Type B pancreatic cell (in vitro differentiated cells): ENCODE data around the gene ABHD2. TPM values are rescaled to one million over a fixed set of nuclear protein-coding genes. Genes with fewer than 3 reads are reported as not detected.

ENCODE experiments used
- DNase-seq: peaks from one replicate; pipeline ENCODE4 v3.0.0; 2021; ENCODE audit warnings: mixed read lengths; ENCODE audit not compliant: unreplicated experiment; ENCODE audit errors: extremely low spot score
- H3K27ac Mint-ChIP-seq: 2 replicates; pipeline ENCODE4 v1.8.0; 2021; ENCODE audit warnings: mild to moderate bottlenecking, mixed read lengths
- H3K27me3 Mint-ChIP-seq: 2 replicates; pipeline ENCODE4 v1.8.0; 2021; ENCODE audit warnings: mixed read lengths
- H3K36me3 Mint-ChIP-seq: 2 replicates; pipeline ENCODE4 v1.8.0; 2021; ENCODE audit warnings: mixed read lengths
- H3K4me1 Mint-ChIP-seq: one replicate; pipeline ENCODE4 v1.8.0; 2021; ENCODE audit warnings: mixed read lengths; ENCODE audit not compliant: unreplicated experiment
- H3K4me3 Mint-ChIP-seq: 2 replicates; pipeline ENCODE4 v1.8.0; 2021; ENCODE audit warnings: mild to moderate bottlenecking, mixed read lengths
- H3K9me3 Mint-ChIP-seq: 2 replicates; pipeline ENCODE4 v1.8.0; 2021; ENCODE audit warnings: mixed read lengths
- CTCF ChIP-seq: fragments of 200-600 bp; sonication (generic); conservative IDR thresholded peaks from 2 replicates; pipeline ENCODE4 v1.5.0; 2021; ENCODE audit warnings: antibody characterized with exemption, mild to moderate bottlenecking
- total RNA-seq: library from RNA; stranded (reverse); gene quantifications from 2 replicates; pipeline ENCODE4 v1.2.1, GENCODE V29; 2021; ENCODE audit warnings: low replicate concordance

ABHD2 gene
- total RNA-seq, 1 donor from 2014 or later, result 55.4 TPM

- no peak for TF ChIP-seq CTCF
- H3K27ac Mint-ChIP-seq, result peak overlapping the region; percentile 41
- H3K27me3 Mint-ChIP-seq, result no peaks in the 10 kb centered on the region
- H3K4me3 Mint-ChIP-seq, result no peak overlapping the region
- H3K9me3 Mint-ChIP-seq, result no peaks in the 10 kb centered on the region
- H3K36me3 Mint-ChIP-seq, result peaks cover 16% of the 10 kb centered on the region
- peaks cover 24% of the 10 kb centered on the region for H3K4me1 Mint-ChIP-seq
- DNase-seq, result no peak
Observed at GRCh38 chr15:89195836-89196235, 107.6 kb downstream of the ABHD2 start.

- no peak for DNase-seq
- Mint-ChIP-seq H3K27ac (peak overlapping the region; percentile 41), H3K36me3 (peaks cover 17% of the 10 kb centered on the region), H3K4me1 (peaks cover 24% of the 10 kb centered on the region), H3K27me3 (no peaks in the 10 kb centered on the region), H3K9me3 (no peaks in the 10 kb centered on the region), H3K4me3 (no peak overlapping the region)
- TF ChIP-seq CTCF, result no peak
Observed at GRCh38 chr15:89196241-89196640, 108.0 kb downstream of the ABHD2 start.

GRCh38 chr15:89196994-89197393, 108.7 kb downstream of the ABHD2 start:
- TF ChIP-seq CTCF, result no peak
- H3K4me3 Mint-ChIP-seq, result peak overlapping the region; percentile 42
- H3K4me1 Mint-ChIP-seq, result peaks cover 24% of the 10 kb centered on the region

GRCh38 chr15:89197503-89197971, 109.3 kb downstream of the ABHD2 start:
- Mint-ChIP-seq H3K9me3 (no peaks in the 10 kb centered on the region), H3K36me3 (peaks cover 19% of the 10 kb centered on the region), H3K4me3 (peak overlapping the region; percentile 42), H3K27me3 (no peaks in the 10 kb centered on the region), H3K4me1 (peaks cover 24% of the 10 kb centered on the region), H3K27ac (peak overlapping the region; percentile 79)
- TF ChIP-seq CTCF, result no peak
- DNase-seq, result no peak

More at GRCh38 chr15:89196994-89197393, 108.7 kb downstream of the ABHD2 start:
- Mint-ChIP-seq H3K27ac (peak overlapping the region; percentile 79), H3K9me3 (no peaks in the 10 kb centered on the region), H3K36me3 (peaks cover 19% of the 10 kb centered on the region), H3K27me3 (no peaks in the 10 kb centered on the region)
- no peak for DNase-seq

GRCh38 chr15:89198196-89198595, 109.9 kb downstream of the ABHD2 start:
- H3K4me3 Mint-ChIP-seq, result no peak overlapping the region
- peaks cover 24% of the 10 kb centered on the region for H3K4me1 Mint-ChIP-seq

More at GRCh38 chr15:89198196-89198595, 109.9 kb downstream of the ABHD2 start:
- H3K36me3 Mint-ChIP-seq, result peaks cover 14% of the 10 kb centered on the region
- peak overlapping the region; percentile 79 for H3K27ac Mint-ChIP-seq
- DNase-seq, result no peak
- no peaks in the 10 kb centered on the region for H3K27me3 Mint-ChIP-seq
- H3K9me3 Mint-ChIP-seq, result no peaks in the 10 kb centered on the region
- TF ChIP-seq CTCF, result no peak
